Endometrial microvascular endothelial cells (primary cell): ENCODE data around the gene SPRY1. TPM values are rescaled to one million over a fixed set of nuclear protein-coding genes. Genes with fewer than 3 reads are reported as not detected.

Experiments used
- in situ Hi-C: cut with HindIII; loops from 2 replicates; pipeline ENCODE4 v1.10.0; 2017; ENCODE audit warnings: low sequenced_read_pairs, low pct_unique_long_range_greater_than_20kb; ENCODE audit errors: inconsistent ontology term
- total RNA-seq: library from RNA; depleted of rRNA; stranded (reverse); fragments of >200 nt; gene quantifications from one replicate; pipeline ENCODE4 v1.2.3, GENCODE V29; 2015; ENCODE audit errors: inconsistent ontology term

The SPRY1 gene, protein sequence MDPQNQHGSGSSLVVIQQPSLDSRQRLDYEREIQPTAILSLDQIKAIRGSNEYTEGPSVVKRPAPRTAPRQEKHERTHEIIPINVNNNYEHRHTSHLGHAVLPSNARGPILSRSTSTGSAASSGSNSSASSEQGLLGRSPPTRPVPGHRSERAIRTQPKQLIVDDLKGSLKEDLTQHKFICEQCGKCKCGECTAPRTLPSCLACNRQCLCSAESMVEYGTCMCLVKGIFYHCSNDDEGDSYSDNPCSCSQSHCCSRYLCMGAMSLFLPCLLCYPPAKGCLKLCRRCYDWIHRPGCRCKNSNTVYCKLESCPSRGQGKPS
- 17.7 TPM for total RNA-seq

- in situ Hi-C loops = no loop called here
These were observed at the start of gene SPRY1 for GRCh38 chr4:123396307-123397143. Gene SPRY1 (plus strand): TSS chr4:123396795. CDS start chr4:123401592, 4,797 bp downstream.

DNA sequence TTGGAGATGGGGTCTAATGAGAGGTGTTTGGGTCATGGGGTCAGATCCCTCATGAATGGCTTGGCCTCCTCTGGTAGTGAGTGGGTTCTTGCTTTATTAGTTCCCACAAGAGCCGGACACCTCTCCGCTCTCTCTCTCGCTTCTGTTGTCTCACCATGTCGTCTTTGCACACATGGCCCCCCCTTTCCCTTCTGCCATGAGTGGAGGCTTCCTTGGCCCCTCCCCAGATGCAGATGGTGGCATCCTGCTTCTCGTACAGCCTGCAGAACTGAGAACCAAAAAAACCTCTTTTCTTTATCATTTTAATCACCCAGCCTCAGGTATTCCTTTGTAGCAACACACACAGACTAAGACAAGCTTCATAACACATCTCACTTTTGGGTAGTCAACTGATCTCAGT is 49.6 kb upstream of the SPRY1 start:
- in situ Hi-C loops = no loop called here

DNA sequence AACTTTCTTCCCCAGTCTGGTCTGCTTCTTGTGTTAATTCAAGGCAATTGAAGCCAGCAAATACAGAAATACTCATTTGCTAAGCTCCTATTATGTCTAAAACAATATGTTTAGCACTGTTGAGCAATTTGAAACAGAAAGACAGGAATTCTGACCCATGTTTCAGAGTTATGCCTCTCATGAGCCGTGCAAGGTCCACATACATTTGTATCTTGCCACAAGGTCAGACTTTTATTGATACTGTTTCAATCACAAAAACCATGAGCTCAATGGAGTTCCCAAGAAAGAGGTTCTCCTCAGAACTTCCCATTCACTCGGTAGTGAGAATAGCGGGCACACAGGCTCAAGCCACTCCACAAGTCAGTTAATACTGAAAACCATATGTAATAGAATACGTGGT is 47.6 kb upstream of the SPRY1 start:
- in situ Hi-C loops = no loop called here

GRCh38 chr4:123349421-123350190 is 47.0 kb upstream of the SPRY1 start:
- in situ Hi-C loops = no loop called here

DNA sequence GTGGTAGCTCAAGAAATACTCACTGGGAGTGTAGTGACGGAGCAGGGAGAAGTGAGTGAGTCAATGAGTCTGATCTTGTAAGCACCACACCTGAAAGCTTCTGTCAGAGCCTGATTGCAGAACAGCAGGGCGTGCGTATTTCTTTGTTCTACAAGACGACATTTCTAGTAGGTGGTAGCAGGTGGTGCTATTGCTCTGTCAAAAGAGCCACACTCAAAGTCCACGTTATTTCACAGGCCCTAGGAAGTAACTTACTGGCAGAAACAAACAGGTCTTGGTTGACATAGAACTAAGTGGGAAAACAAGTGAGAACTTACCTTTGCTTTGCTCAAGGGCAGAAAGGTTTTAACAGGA is 46.4 kb upstream of the SPRY1 start:
- in situ Hi-C loops = no loop called here

DNA sequence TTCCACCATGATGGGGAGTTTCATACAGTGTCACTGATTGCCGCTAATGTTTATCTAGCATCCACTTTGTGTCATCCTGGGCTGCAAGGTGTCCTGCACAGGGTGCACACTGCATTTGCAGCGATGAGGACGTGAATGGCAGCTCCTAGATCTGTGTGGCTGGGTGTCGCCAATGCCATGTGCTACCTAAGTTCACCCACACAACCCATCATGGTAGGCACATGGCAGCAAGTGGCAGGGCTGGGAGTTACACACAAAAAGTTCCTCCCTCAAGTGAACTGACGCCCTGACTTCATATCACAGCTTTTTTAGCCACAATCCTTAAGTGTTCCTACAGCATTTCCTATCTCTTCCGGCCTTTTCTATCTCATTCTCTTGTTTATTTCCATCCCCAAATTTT is 45.9 kb upstream of the SPRY1 start:
- in situ Hi-C loops = no loop called here

DNA sequence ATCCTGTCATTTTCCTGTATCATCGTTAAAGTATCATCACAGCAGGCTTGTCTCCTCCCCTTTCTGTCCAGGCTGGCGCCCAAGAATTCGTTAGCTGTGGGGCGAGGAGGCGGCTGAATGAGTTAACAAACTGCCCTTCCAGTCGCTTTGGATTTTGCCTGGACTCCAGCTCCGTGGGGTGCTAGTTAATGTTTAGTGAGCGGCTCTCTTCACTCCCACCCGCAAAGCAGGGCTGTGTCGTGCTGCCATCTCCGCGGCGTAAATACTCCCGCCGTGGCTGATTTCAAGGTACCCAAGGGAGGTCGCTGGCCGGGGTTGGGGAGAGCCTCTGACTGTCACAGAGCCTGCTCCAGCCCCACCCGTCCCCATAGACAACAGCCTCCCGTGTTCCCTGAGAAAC is 44.9 kb upstream of the SPRY1 start:
- in situ Hi-C loops = no loop called here

DNA sequence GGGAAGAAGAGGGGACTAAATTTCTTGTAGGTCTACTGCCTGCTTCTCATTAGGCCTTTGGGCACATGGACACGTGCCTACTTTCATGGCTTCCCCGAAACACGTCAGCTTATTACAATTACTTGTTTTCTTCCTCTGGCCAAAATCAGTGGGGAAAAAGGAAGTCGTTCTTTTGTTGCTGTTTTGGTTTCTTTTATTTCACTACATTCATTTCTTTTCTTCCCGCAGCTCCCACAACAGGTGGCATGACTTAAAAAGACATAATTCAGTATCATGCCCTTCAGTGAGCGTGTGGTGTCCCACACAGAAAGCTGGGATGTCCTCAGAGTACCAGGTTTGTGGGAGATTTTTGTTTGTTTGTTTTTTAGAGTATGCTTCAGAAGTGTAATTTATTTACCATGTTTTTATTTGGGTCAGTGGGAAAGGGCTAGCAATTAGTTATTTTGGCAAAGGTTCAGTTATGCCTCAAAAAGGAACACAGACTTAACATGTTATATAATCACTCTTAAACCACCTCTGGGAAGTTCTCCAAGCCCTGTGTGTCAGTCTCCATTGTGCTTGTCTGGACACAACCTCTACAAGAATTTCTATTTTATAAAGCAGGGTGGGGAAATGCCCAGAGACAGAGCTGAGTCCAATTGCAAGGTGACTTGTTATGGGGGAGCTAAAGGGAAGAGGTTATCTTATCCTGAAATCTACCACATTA is 44.2 kb upstream of the SPRY1 start:
- in situ Hi-C loops = no loop called here

DNA sequence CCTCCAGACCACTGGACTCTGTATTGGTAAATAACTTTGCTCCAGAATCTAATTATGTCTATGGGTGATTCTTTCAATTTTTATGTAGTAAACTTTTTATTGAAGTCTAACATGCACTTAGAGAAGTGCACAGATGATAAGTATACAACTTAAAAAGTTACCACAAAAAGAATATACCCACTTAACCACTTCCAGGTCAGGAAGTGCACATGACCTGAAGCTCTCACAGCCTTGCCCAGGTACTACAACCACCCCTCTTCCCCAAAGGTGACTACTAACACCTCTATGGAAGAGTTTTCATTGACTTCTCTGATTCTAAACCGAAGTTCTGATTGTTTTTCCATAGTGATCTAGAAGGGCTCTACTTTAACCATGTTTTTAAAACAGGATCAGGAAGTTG is 43.6 kb upstream of the SPRY1 start:
- in situ Hi-C loops = no loop called here

DNA sequence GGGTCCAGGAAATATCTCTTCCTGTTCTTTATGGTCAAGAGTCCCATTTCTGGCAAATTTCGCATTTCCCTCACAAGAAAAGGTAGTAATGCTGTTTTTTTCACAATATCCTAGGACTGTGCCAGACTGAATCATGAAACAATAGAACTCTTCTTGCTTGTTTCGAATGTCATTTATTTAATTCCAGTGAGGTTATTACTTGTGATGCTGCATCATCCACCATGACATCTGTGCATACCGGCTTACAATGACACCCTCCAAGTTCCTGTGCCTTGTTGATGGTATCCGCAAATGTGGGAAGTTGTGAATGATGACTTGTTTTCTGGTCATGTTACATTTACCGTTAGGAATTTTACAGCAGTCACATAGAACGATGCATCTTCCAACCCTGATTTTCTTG is 42.9 kb upstream of the SPRY1 start:
- in situ Hi-C loops = no loop called here

DNA sequence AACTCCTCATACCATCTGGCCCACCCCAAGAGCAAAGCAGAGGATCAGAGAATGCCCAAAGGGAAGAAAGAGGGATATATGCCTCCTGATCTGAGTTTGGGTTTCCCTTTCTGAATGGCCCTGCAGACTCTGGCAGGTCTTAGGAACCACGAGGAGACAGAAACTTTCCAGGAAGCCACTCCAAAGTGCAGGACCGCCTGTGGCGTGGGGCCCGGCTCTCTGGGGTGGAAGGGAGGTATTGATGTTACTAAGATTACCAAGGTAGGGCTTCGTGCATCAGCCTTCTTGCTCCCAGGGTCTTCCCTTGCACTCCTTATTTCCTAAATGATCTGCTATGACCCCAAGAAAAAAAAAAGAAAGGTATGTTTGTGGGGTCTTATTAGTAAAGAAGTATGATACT is 41.9 kb upstream of the SPRY1 start:
- in situ Hi-C loops = no loop called here

GRCh38 chr4:123356921-123357320 is 39.7 kb upstream of the SPRY1 start:
- in situ Hi-C loops = no loop called here

DNA sequence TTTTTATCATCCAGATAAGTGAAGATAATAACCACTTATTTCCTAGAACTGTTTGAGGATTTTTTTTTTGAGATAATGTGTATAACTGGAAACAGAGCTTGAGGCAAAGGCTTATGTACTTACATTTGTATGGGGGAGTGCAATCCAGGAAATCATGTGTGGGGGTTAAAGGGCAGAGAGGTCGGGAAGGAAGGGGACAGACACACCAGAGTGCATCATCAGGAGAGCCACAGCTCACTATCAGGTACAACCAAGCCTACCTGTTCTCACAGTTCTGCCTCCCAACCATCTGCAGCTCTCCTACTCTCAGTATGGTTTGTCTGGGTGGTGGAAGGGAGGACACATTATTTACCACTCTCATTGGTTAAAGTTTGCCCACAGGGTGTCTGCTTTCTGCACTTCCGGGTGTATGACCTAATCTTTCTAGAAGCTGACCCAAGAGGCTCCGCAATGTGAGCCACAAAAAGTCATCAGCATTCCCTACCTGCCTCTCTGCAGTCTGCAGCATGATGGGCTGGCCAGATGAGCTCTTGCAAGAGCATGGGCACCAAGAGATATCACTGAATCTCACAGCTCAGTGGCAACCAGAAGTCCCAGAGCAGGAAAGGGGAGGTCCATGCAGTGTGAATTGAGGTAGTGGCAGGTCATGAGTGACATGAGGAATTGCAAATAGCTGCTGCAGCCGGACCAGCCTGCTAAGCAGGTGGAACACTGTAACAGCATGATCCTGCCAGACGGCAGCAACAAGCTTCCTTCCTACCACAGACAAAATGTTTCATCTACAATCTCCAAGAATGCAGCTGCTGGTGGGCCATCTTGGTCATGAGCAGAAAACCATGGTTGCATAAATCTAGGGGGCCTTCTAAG is 36.9 kb upstream of the SPRY1 start:
- in situ Hi-C loops = no loop called here

- in situ Hi-C loops = no loop called here
These were observed 35.3 kb upstream of the SPRY1 start for GRCh38 chr4:123361195-123361861.

- in situ Hi-C loops = no loop called here
These were observed 34.5 kb upstream of the SPRY1 start for GRCh38 chr4:123362103-123362502.

- in situ Hi-C loops = no loop called here
These were observed 32.9 kb upstream of the SPRY1 start for GRCh38 chr4:123363729-123364128.

DNA sequence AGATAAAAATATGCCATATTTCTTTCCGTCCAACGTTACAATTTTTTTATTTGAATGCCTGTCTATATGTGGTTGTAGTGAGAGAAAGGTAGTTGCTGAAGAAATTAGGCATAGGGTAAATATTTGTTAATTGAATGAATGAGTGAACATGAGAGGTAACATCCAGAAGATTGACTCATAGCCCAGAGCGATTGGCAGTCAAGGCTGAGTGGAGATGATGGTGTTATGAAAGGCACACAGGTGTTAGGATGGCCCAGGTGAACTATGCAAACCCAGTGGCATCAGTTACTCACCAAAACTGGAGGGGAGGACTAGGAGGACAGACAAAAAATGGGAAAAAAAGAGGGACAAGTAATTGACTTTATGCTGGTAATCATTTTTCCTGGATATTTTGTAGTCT is 31.7 kb upstream of the SPRY1 start:
- in situ Hi-C loops = no loop called here

- in situ Hi-C loops = no loop called here
These were observed 31.2 kb upstream of the SPRY1 start for GRCh38 chr4:123365412-123365811.
